GM10266 (cell line): ENCODE measurements around the gene WDR33.

Experiments used
- DNase-seq: peaks from one replicate; pipeline ENCODE4 v3.0.0; 2012; ENCODE audit errors: extremely low spot score
- CTCF ChIP-seq: IDR thresholded peaks from 2 replicates; pipeline ENCODE4 v1.5.1; 2012; ENCODE audit warnings: mild to moderate bottlenecking, low read depth; ENCODE audit not compliant: control insufficient read depth, insufficient read depth; ENCODE audit errors: missing control alignments

WDR33 gene

GRCh38 chr2:127726158-127726880 is 84.7 kb downstream of the WDR33 start:
- DNase-seq = no peak
- no peak for TF ChIP-seq CTCF

- no peak for DNase-seq
- TF ChIP-seq CTCF = no peak
Observed at GRCh38 chr2:127722807-127723206, 88.2 kb downstream of the WDR33 start.

- no peak for DNase-seq
- no peak for TF ChIP-seq CTCF
Observed at GRCh38 chr2:127721978-127722355, 89.0 kb downstream of the WDR33 start.

- no peak for DNase-seq
- TF ChIP-seq CTCF = no peak
Observed at GRCh38 chr2:127721311-127721977, 89.5 kb downstream of the WDR33 start.

- TF ChIP-seq CTCF = no peak
- no peak for DNase-seq
Observed at GRCh38 chr2:127719301-127720218, 91.4 kb downstream of the WDR33 start.

- DNase-seq = no peak
- TF ChIP-seq CTCF = no peak
Observed at GRCh38 chr2:127718271-127718670, 92.7 kb downstream of the WDR33 start.
